BE2C (cell line): ENCODE measurements around the gene RAB38.

Experiments used
- DNase-seq: peaks from one replicate; pipeline ENCODE4 v3.0.0-alpha.2; 2020
- H3K27me3 ChIP-seq: fragments of 250-450 bp; sonication (Bioruptor Pico); 2 replicates; pipeline ENCODE4 v1.5.1; 2020; ENCODE audit warnings: mild to moderate bottlenecking
- H3K36me3 ChIP-seq: fragments of 250-450 bp; sonication (Bioruptor Pico); 2 replicates; pipeline ENCODE4 v1.5.1; 2020; ENCODE audit warnings: mild to moderate bottlenecking
- H3K4me1 ChIP-seq: fragments of 250-450 bp; sonication (Bioruptor Pico); 2 replicates; pipeline ENCODE4 v1.5.1; 2020
- H3K4me3 ChIP-seq: 2 replicates; pipeline ENCODE4 v1.5.1; 2011; ENCODE audit warnings: low read depth, low read length
- H3K9me3 ChIP-seq: fragments of 250-450 bp; sonication (Bioruptor Pico); 2 replicates; pipeline ENCODE4 v1.5.1; 2020
- TF ChIP-seq, protein P1 (sequence below): IDR thresholded peaks from 2 replicates; pipeline ENCODE4 v1.5.1; 2012; ENCODE audit warnings: mild to moderate bottlenecking, low read depth, low read length

RAB38 gene

DNA sequence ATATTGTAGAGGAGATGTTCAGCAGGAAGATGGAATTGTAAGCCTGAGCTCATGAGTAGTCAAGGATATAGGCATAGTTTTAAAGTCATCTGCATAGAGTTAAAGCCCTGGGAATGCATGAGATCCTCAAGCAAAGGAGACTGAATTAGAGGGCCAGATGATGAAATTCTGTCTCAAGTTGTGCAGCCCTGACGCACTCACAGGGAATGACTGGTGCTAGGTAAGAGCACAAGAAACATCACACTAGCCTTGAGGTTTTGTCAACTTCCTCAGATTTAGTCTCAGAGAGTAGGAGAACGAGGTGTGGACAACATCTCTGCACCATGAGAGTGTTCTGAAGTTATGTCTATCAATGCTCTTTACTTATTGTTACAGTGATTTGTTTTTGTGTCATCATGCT, 5.8 kb downstream of the RAB38 start:
- no peaks in the 10 kb centered on the region for H3K4me1 ChIP-seq
- no peaks in the 10 kb centered on the region for H3K9me3 ChIP-seq
- no peak overlapping the region for H3K4me3 ChIP-seq
- TF ChIP-seq, protein P1, sequence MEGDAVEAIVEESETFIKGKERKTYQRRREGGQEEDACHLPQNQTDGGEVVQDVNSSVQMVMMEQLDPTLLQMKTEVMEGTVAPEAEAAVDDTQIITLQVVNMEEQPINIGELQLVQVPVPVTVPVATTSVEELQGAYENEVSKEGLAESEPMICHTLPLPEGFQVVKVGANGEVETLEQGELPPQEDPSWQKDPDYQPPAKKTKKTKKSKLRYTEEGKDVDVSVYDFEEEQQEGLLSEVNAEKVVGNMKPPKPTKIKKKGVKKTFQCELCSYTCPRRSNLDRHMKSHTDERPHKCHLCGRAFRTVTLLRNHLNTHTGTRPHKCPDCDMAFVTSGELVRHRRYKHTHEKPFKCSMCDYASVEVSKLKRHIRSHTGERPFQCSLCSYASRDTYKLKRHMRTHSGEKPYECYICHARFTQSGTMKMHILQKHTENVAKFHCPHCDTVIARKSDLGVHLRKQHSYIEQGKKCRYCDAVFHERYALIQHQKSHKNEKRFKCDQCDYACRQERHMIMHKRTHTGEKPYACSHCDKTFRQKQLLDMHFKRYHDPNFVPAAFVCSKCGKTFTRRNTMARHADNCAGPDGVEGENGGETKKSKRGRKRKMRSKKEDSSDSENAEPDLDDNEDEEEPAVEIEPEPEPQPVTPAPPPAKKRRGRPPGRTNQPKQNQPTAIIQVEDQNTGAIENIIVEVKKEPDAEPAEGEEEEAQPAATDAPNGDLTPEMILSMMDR = no peak
- no peaks in the 10 kb centered on the region for H3K36me3 ChIP-seq
- H3K27me3 ChIP-seq = no peaks in the 10 kb centered on the region
- no peak for DNase-seq

DNA sequence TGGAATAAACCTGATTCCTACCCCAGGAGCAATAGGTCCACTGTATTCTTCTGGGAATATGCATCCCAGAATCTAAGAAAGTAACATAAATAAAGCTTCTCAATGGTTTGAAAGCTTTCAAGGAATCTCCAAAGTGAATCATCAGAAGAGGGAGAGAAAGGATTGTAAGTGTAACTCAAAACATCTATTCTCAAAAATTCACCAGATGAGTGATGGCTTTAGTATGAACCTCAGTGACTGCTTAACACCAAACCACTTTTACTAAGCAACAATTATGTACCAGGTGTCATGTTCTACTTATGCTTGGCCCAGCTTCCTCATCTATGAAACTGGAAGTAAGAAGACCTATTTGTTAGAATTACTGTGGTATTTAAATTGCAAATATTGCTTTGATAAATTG, 7.4 kb downstream of the RAB38 start:
- H3K9me3 ChIP-seq = no peaks in the 10 kb centered on the region
- H3K4me3 ChIP-seq = no peak overlapping the region
- H3K4me1 ChIP-seq = no peaks in the 10 kb centered on the region
- no peaks in the 10 kb centered on the region for H3K27me3 ChIP-seq
- TF ChIP-seq, protein P1 = no peak
- DNase-seq = no peak
- no peaks in the 10 kb centered on the region for H3K36me3 ChIP-seq

DNA sequence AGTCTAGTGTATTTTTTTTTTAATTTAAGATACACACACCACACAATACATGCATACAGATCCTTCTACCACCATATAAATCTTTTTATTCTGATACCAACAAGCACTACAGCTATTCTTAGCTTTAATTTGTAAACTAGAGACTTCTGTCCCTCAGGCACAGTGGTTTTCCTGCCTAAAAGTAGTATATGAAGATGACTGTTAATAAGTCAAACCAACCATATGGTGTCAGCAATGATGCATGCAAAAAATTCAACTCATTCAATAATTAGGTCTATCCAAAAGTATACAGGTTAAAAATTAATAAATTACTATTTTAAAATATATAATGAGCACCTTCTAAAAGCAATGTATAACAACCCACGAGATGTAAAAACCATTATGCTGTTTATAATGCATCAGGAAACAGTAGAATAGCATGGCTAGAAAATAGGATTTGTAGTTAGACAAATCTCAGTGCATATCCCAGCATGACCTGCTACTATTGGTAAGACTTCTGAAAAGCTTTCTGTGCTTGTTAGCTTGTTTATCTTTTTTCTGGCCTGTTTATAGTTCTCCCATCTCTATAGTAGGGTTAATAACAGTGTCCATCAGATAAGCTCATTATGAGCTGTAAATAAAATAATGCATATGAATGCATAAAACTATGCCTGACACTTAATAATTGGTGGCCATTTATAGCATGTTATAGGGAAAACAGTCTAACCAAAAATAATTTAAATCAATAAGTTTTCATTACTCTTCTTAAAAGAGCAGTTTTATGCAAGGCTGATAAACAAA, 10.2 kb downstream of the RAB38 start:
- no peak for DNase-seq
- H3K27me3 ChIP-seq = no peaks in the 10 kb centered on the region
- H3K36me3 ChIP-seq = no peaks in the 10 kb centered on the region
- no peaks in the 10 kb centered on the region for H3K4me1 ChIP-seq
- no peaks in the 10 kb centered on the region for H3K9me3 ChIP-seq
- H3K4me3 ChIP-seq = no peak overlapping the region
- TF ChIP-seq, protein P1 = no peak

DNA sequence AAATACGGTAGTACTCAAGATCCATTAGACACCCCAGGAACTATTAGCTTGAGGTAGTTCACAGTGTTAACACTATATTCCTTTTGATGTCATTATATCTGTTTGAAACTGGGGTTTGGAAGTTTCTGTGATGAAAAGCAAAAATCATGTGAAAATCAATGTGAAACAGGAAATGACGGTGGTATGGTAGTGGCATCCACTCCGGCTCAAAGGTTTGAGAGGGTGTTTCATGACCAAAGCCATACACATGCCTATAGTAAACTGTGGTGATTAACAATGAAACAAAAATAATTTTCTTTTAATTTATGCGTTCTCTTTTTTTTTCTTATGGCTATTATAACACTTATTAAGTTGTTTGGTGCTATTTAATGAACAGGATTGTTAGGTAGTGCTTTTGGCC, 10.9 kb downstream of the RAB38 start:
- no peak for DNase-seq
- no peaks in the 10 kb centered on the region for H3K4me1 ChIP-seq
- no peaks in the 10 kb centered on the region for H3K9me3 ChIP-seq
- TF ChIP-seq, protein P1 = no peak
- H3K4me3 ChIP-seq = no peak overlapping the region
- no peaks in the 10 kb centered on the region for H3K36me3 ChIP-seq
- no peaks in the 10 kb centered on the region for H3K27me3 ChIP-seq

DNA sequence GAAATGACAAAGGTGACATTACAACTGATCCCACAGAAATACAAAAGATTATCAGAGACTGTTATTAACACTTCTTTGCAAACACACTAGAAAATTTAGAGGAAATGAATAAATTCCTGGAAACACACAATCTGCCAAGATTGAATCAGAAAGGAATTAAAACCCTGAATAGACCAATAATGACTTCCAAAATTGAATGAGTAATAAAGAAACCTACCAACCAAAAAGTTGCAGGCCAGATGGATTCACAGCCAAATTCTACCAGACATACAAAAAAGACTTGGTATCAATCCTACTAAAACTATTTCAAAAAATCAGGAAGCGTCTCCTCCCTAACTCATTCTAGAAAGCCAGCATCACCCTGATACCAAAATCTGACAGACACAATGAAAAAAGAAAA, 17.2 kb downstream of the RAB38 start:
- TF ChIP-seq, protein P1 = no peak
- Histone ChIP-seq H3K9me3 (no peaks in the 10 kb centered on the region), H3K4me1 (no peaks in the 10 kb centered on the region), H3K27me3 (no peaks in the 10 kb centered on the region), H3K4me3 (no peak overlapping the region), H3K36me3 (no peaks in the 10 kb centered on the region)
- no peak for DNase-seq

DNA sequence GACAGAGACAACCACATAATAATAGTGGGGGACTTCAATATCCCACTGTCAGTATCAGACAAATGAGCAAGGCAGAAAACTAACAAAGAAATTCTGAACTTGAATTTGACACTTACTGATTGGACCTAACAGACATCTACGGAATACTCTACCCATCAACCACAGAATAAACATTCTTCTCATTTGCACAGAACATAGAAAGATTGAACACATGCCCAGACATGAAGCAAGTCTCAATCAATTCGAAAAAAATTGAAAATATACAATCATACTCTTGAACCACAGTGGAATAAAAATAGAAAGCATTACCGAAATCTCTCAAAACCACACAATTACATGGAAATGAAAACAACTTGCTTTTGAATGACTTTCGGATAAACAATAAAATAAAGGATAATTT, 17.9 kb downstream of the RAB38 start:
- no peaks in the 10 kb centered on the region for H3K4me1 ChIP-seq
- H3K9me3 ChIP-seq = no peaks in the 10 kb centered on the region
- H3K27me3 ChIP-seq = no peaks in the 10 kb centered on the region
- TF ChIP-seq, protein P1 = no peak
- H3K4me3 ChIP-seq = no peak overlapping the region
- no peak for DNase-seq
- H3K36me3 ChIP-seq = no peaks in the 10 kb centered on the region
